ENCODE measurements around the gene RECQL5.
A peak's percentile ranks its signal among the peaks of the same experiment; 100 is the strongest.

The RECQL5 gene

GRCh38 chr17:75693500-75694481, 26.8 kb upstream of the RECQL5 start:
- no peak overlapping the region for H3K27ac Mint-ChIP-seq
- intact Hi-C loops (cut with micrococcal nuclease), result no loop called here
- no peaks in the 10 kb centered on the region for H3K9me3 Mint-ChIP-seq
- H3K4me3 Mint-ChIP-seq, result no peak overlapping the region
- peaks cover 37% of the 10 kb centered on the region for H3K4me1 Mint-ChIP-seq (ENCODE audit: low read depth)
- peaks cover 83% of the 10 kb centered on the region for H3K36me3 Mint-ChIP-seq (ENCODE audit: low read depth)
- H3K27me3 Mint-ChIP-seq, result no peaks in the 10 kb centered on the region

- peaks cover 79% of the 10 kb centered on the region for H3K36me3 Mint-ChIP-seq (ENCODE audit: low read depth)
These were observed 26.0 kb upstream of the RECQL5 start for GRCh38 chr17:75692976-75693375.

GRCh38 chr17:75691801-75692626, 25.1 kb upstream of the RECQL5 start:
- Mint-ChIP-seq H3K4me3 (no peak overlapping the region), H3K27ac (peak overlapping the region; percentile 88), H3K4me1 (ENCODE audit: low read depth) (peaks cover 53% of the 10 kb centered on the region), H3K27me3 (no peaks in the 10 kb centered on the region), H3K36me3 (ENCODE audit: low read depth) (peaks cover 75% of the 10 kb centered on the region), H3K9me3 (no peaks in the 10 kb centered on the region)
- intact Hi-C loops (cut with micrococcal nuclease), result no loop called here

More at GRCh38 chr17:75692976-75693375, 26.0 kb upstream of the RECQL5 start:
- H3K9me3 Mint-ChIP-seq, result no peaks in the 10 kb centered on the region
- H3K4me1 Mint-ChIP-seq (ENCODE audit: low read depth), result peaks cover 45% of the 10 kb centered on the region
- H3K27ac Mint-ChIP-seq, result no peak overlapping the region
- no peak overlapping the region for H3K4me3 Mint-ChIP-seq
- intact Hi-C loops (cut with micrococcal nuclease), result no loop called here
- H3K27me3 Mint-ChIP-seq, result no peaks in the 10 kb centered on the region

GRCh38 chr17:75691371-75691791, 24.4 kb upstream of the RECQL5 start:
- intact Hi-C loops (cut with micrococcal nuclease), result no loop called here
- Mint-ChIP-seq H3K4me1 (ENCODE audit: low read depth) (peaks cover 58% of the 10 kb centered on the region), H3K9me3 (no peaks in the 10 kb centered on the region), H3K4me3 (no peak overlapping the region), H3K27ac (peak overlapping the region; percentile 88), H3K27me3 (no peaks in the 10 kb centered on the region), H3K36me3 (ENCODE audit: low read depth) (peaks cover 69% of the 10 kb centered on the region)

GRCh38 chr17:75689441-75689873, 22.5 kb upstream of the RECQL5 start:
- H3K36me3 Mint-ChIP-seq (ENCODE audit: low read depth), result peaks cover 61% of the 10 kb centered on the region
- intact Hi-C loops (cut with micrococcal nuclease), result no loop called here
- peaks cover 68% of the 10 kb centered on the region for H3K4me1 Mint-ChIP-seq (ENCODE audit: low read depth)
- peak overlapping the region; percentile 88 for H3K27ac Mint-ChIP-seq
- no peaks in the 10 kb centered on the region for H3K27me3 Mint-ChIP-seq
- H3K9me3 Mint-ChIP-seq, result no peaks in the 10 kb centered on the region
- H3K4me3 Mint-ChIP-seq, result no peak overlapping the region

- Mint-ChIP-seq H3K36me3 (ENCODE audit: low read depth) (peaks cover 50% of the 10 kb centered on the region), H3K4me1 (ENCODE audit: low read depth) (peaks cover 79% of the 10 kb centered on the region), H3K4me3 (peak overlapping the region; percentile 66), H3K27me3 (no peaks in the 10 kb centered on the region), H3K27ac (peak overlapping the region; percentile 88), H3K9me3 (no peaks in the 10 kb centered on the region)
- intact Hi-C loops (cut with micrococcal nuclease), result no loop called here
These were observed 21.4 kb upstream of the RECQL5 start for GRCh38 chr17:75688209-75688825.

GRCh38 chr17:75685499-75685898, 18.5 kb upstream of the RECQL5 start:
- H3K36me3 Mint-ChIP-seq (ENCODE audit: low read depth), result peaks cover 34% of the 10 kb centered on the region
- H3K9me3 Mint-ChIP-seq, result no peaks in the 10 kb centered on the region
- H3K27ac Mint-ChIP-seq, result peak overlapping the region; percentile 56
- no peaks in the 10 kb centered on the region for H3K27me3 Mint-ChIP-seq
- intact Hi-C loops (cut with micrococcal nuclease), result no loop called here
- peaks cover 67% of the 10 kb centered on the region for H3K4me1 Mint-ChIP-seq (ENCODE audit: low read depth)
- H3K4me3 Mint-ChIP-seq, result no peak overlapping the region

- no peaks in the 10 kb centered on the region for H3K27me3 Mint-ChIP-seq
- H3K4me3 Mint-ChIP-seq, result no peak overlapping the region
- no peaks in the 10 kb centered on the region for H3K9me3 Mint-ChIP-seq
- H3K27ac Mint-ChIP-seq, result no peak overlapping the region
- H3K36me3 Mint-ChIP-seq (ENCODE audit: low read depth), result peaks cover 37% of the 10 kb centered on the region
- H3K4me1 Mint-ChIP-seq (ENCODE audit: low read depth), result peaks cover 64% of the 10 kb centered on the region
- intact Hi-C loops (cut with micrococcal nuclease), result no loop called here
These were observed 18.0 kb upstream of the RECQL5 start for GRCh38 chr17:75684924-75685323.

GRCh38 chr17:75684249-75684648, 17.3 kb upstream of the RECQL5 start:
- H3K9me3 Mint-ChIP-seq, result no peaks in the 10 kb centered on the region
- H3K27me3 Mint-ChIP-seq, result no peaks in the 10 kb centered on the region
- intact Hi-C loops (cut with micrococcal nuclease), result no loop called here
- peaks cover 62% of the 10 kb centered on the region for H3K4me1 Mint-ChIP-seq (ENCODE audit: low read depth)
- no peak overlapping the region for H3K27ac Mint-ChIP-seq
- no peak overlapping the region for H3K4me3 Mint-ChIP-seq
- H3K36me3 Mint-ChIP-seq (ENCODE audit: low read depth), result peaks cover 43% of the 10 kb centered on the region

- Mint-ChIP-seq H3K4me1 (ENCODE audit: low read depth) (peaks cover 56% of the 10 kb centered on the region), H3K27ac (no peak overlapping the region), H3K36me3 (ENCODE audit: low read depth) (peaks cover 50% of the 10 kb centered on the region)
These were observed 16.6 kb upstream of the RECQL5 start for GRCh38 chr17:75683583-75683982.

GRCh38 chr17:75681289-75681688, 14.3 kb upstream of the RECQL5 start:
- intact Hi-C loops (cut with micrococcal nuclease), result no loop called here
- Mint-ChIP-seq H3K27me3 (no peaks in the 10 kb centered on the region), H3K4me3 (no peak overlapping the region), H3K9me3 (no peaks in the 10 kb centered on the region), H3K4me1 (ENCODE audit: low read depth) (peaks cover 36% of the 10 kb centered on the region), H3K36me3 (ENCODE audit: low read depth) (peaks cover 56% of the 10 kb centered on the region), H3K27ac (no peak overlapping the region)

More at GRCh38 chr17:75683583-75683982, 16.6 kb upstream of the RECQL5 start:
- H3K27me3 Mint-ChIP-seq, result no peaks in the 10 kb centered on the region
- no peak overlapping the region for H3K4me3 Mint-ChIP-seq
- no peaks in the 10 kb centered on the region for H3K9me3 Mint-ChIP-seq
- intact Hi-C loops (cut with micrococcal nuclease), result no loop called here

- Mint-ChIP-seq H3K27ac (no peak overlapping the region), H3K4me3 (no peak overlapping the region), H3K4me1 (ENCODE audit: low read depth) (peaks cover 27% of the 10 kb centered on the region), H3K27me3 (no peaks in the 10 kb centered on the region), H3K36me3 (ENCODE audit: low read depth) (peaks cover 56% of the 10 kb centered on the region), H3K9me3 (no peaks in the 10 kb centered on the region)
- intact Hi-C loops (cut with micrococcal nuclease), result no loop called here
These were observed 13.5 kb upstream of the RECQL5 start for GRCh38 chr17:75680431-75680830.

GRCh38 chr17:75679706-75680211, 12.8 kb upstream of the RECQL5 start:
- Mint-ChIP-seq H3K36me3 (ENCODE audit: low read depth) (peaks cover 49% of the 10 kb centered on the region), H3K27ac (no peak overlapping the region), H3K9me3 (no peaks in the 10 kb centered on the region), H3K27me3 (no peaks in the 10 kb centered on the region), H3K4me3 (no peak overlapping the region), H3K4me1 (ENCODE audit: low read depth) (peaks cover 21% of the 10 kb centered on the region)
- intact Hi-C loops (cut with micrococcal nuclease), result no loop called here
